HepG2 (cell line): ENCODE measurements around the gene SYCE3. TPM values are rescaled to one million over a fixed set of nuclear protein-coding genes. Genes with fewer than 3 reads are reported as not detected.
A peak's percentile ranks its signal among the peaks of the same experiment; 100 is the strongest.

Source experiments
- ATRX ChIP-seq: sonication (generic); formaldehyde crosslinking; IDR thresholded peaks from 2 replicates; pipeline ENCODE4 v1.4.0; 2020; ENCODE audit warnings: missing genetic modification reagents, borderline replicate concordance
- BRCA1 ChIP-seq: sonication (generic); formaldehyde crosslinking; IDR thresholded peaks from 2 replicates; pipeline ENCODE4 v1.4.0; 2020; ENCODE audit warnings: missing genetic modification reagents
- ETV6 ChIP-seq: sonication (generic); formaldehyde crosslinking; conservative IDR thresholded peaks from 2 replicates; pipeline ENCODE4 v1.4.0; 2020; ENCODE audit warnings: missing genetic modification reagents
- FOXC1 ChIP-seq: sonication (generic); formaldehyde crosslinking; IDR thresholded peaks from 2 replicates; pipeline ENCODE4 v1.8.0; 2022; ENCODE audit warnings: mild to moderate bottlenecking, missing genetic modification reagents, borderline replicate concordance
- GTF3A ChIP-seq: sonication (generic); formaldehyde crosslinking; conservative IDR thresholded peaks from 2 replicates; pipeline ENCODE4 v1.4.0; 2020; ENCODE audit warnings: mild to moderate bottlenecking, missing genetic modification reagents
- HMG20B ChIP-seq: conservative IDR thresholded peaks from 2 replicates; pipeline ENCODE4 v1.6.1; 2016; ENCODE audit warnings: missing genetic modification reagents, missing compliant biosample characterization
- HOXA9 ChIP-seq: sonication (generic); formaldehyde crosslinking; IDR thresholded peaks from 2 replicates; pipeline ENCODE4 v1.8.1; 2022; ENCODE audit warnings: missing genetic modification reagents, mild to moderate bottlenecking, moderate library complexity, borderline replicate concordance
- LCORL ChIP-seq, 2 experiments: fragments of 450-650 bp in 1 of 2; sonication (generic) in 1 of 2; formaldehyde crosslinking in 1 of 2; IDR thresholded peaks; 2 replicates each; pipeline versions ENCODE4 v1.5.0 to v1.6.1; 2017 to 2020; ENCODE audit warnings: antibody characterized with exemption in 1 of 2, missing genetic modification reagents in 1 of 2
- MZF1 ChIP-seq: sonication (generic); formaldehyde crosslinking; IDR thresholded peaks from 2 replicates; pipeline ENCODE4 v1.8.1; 2023; ENCODE audit warnings: mild to moderate bottlenecking, missing genetic modification reagents, borderline replicate concordance
- RERE ChIP-seq: IDR thresholded peaks from 2 replicates; pipeline ENCODE4 v1.6.1; 2016; ENCODE audit warnings: low read depth, missing genetic modification reagents, missing compliant biosample characterization
- SP1 ChIP-seq, 2 experiments: fragments of 450-650 bp in 1 of 2; sonication (generic) in 1 of 2; formaldehyde crosslinking in 1 of 2; IDR thresholded peaks; 2 replicates each; pipeline versions ENCODE4 v1.4.0 to v1.6.1; 2016 to 2020; ENCODE audit warnings: missing genetic modification reagents in 1 of 2
- TMF1 ChIP-seq: sonication (generic); formaldehyde crosslinking; IDR thresholded peaks from 2 replicates; pipeline ENCODE4 v1.8.1; 2022; ENCODE audit warnings: low read depth, missing genetic modification reagents
- ZBTB25 ChIP-seq: IDR thresholded peaks from 2 replicates; pipeline ENCODE4 v1.6.1; 2018; ENCODE audit warnings: missing genetic modification reagents
- ZBTB26 ChIP-seq: IDR thresholded peaks from 2 replicates; pipeline ENCODE4 v1.6.1; 2016; ENCODE audit warnings: missing compliant biosample characterization, missing genetic modification reagents, borderline replicate concordance
- ZFP36L2 ChIP-seq: sonication (generic); formaldehyde crosslinking; IDR thresholded peaks from 2 replicates; pipeline ENCODE4 v1.4.0; 2020; ENCODE audit warnings: missing genetic modification reagents
- ZFP90 ChIP-seq: sonication (generic); formaldehyde crosslinking; IDR thresholded peaks from 2 replicates; pipeline ENCODE4 v1.8.0; 2022; ENCODE audit warnings: missing genetic modification reagents, mild to moderate bottlenecking, inconsistent platforms, borderline replicate concordance
- ZNF691 ChIP-seq: sonication (generic); formaldehyde crosslinking; IDR thresholded peaks from 2 replicates; pipeline ENCODE4 v1.4.0; 2020; ENCODE audit warnings: missing genetic modification reagents, low read depth, mild to moderate bottlenecking, borderline replicate concordance
- polyA plus RNA-seq, 8 experiments: library from polyadenylated mRNA; depleted of rRNA in 3 of 8; stranded (reverse) in 7 of 8; unstranded in 1 of 8; fragments of >200 nt; fragmentation: Illumina TruSeq in 4 of 8; extraction: Trizol in 4 of 8; gene quantifications; 2 replicates each; pipeline versions ENCODE4 v1.2.1 to v1.2.3, GENCODE V29; 2011 to 2016; ENCODE audit warnings: low read depth in 4 of 8, missing spikeins in 1 of 8, mixed read lengths in 1 of 8; ENCODE audit not compliant: insufficient read depth in 1 of 8
- total RNA-seq, 5 experiments: library from RNA; depleted of rRNA; stranded (reverse); fragments of >200 nt; fragmentation: Illumina TruSeq; extraction: Trizol; gene quantifications; 2 replicates each; pipeline ENCODE4 v1.2.3, GENCODE V29; 2016; ENCODE audit warnings: low read depth in 1 of 5
- TF ChIP-seq, protein P1 (sequence below): sonication (generic); formaldehyde crosslinking; conservative IDR thresholded peaks from 2 replicates; pipeline ENCODE4 v1.5.0; 2020; ENCODE audit warnings: missing genetic modification reagents

Gene SYCE3
- total and polyA plus RNA-seq, 2 of the 13 experiments (the other 11 are each of a cell fraction or from before 2014, with no cell fraction given): not detected

DNA sequence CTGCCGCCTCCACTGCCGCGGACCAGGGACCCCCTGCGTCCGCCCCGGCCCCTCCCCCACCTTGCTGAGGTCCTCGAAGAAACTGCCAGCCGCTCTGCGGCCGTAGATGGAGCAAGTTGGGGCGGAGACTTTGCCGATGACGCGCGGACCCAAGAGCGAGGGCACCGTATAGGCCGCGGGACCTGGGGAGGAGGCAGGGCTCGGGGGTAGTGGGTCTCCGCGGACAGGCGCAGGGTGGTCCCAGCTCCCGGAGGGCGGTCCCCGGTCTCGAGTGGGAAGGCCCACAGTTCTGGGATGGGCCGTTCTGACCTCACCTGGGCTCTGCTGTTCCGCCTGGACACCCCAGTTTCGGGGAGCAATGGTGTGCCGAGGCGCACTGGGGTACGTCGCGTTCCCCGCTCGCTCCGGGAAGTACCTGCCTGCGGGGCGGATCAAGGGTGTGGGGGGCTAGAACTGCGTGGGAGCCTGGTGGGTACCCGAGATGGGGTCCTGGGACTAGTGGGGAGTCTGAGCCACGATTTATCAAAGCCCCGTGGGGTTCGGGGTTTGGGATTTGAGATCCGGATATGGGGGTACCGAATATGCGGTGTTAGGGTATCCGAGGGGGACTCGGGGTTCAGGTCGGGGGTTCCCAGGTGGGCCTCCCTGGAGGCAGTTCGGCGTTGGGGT is 31.7 kb downstream of the SYCE3 start (continued):
- TF ChIP-seq ZBTB26 (CRISPR knock-in tag) (no peak), FOXC1 (no peak), ATRX (CRISPR knock-in tag) (no peak), ZNF691 (CRISPR knock-in tag) (no peak), ZFP90 (CRISPR knock-in tag) (peak; percentile 62; the same call in 1 of the 2 replicates), LCORL (IDR thresholded peaks at IDR 0.05) (no peak), LCORL (CRISPR knock-in tag; IDR thresholded peaks at IDR 0.05) (no peak), ZFP36L2 (CRISPR knock-in tag) (no peak), GTF3A (no peak), SP1 (IDR thresholded peaks at IDR 0.05) (no peak), SP1 (CRISPR knock-in tag; IDR thresholded peaks at IDR 0.05) (no peak), HMG20B (no peak), RERE (CRISPR knock-in tag) (peak; percentile 9; the same call in 1 of the 2 replicates), BRCA1 (CRISPR knock-in tag) (no peak), TMF1 (CRISPR knock-in tag) (peak; percentile 47; the same call in 1 of the 2 replicates), MZF1 (no peak), ZBTB25 (CRISPR knock-in tag) (no peak), HOXA9 (CRISPR knock-in tag) (0 out of 2 replicates have a peak, but pooled peaks have one; percentile 21), ETV6 (CRISPR knock-in tag) (no peak)
- TF ChIP-seq, protein P1, sequence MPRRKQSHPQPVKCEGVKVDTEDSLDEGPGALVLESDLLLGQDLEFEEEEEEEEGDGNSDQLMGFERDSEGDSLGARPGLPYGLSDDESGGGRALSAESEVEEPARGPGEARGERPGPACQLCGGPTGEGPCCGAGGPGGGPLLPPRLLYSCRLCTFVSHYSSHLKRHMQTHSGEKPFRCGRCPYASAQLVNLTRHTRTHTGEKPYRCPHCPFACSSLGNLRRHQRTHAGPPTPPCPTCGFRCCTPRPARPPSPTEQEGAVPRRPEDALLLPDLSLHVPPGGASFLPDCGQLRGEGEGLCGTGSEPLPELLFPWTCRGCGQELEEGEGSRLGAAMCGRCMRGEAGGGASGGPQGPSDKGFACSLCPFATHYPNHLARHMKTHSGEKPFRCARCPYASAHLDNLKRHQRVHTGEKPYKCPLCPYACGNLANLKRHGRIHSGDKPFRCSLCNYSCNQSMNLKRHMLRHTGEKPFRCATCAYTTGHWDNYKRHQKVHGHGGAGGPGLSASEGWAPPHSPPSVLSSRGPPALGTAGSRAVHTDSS (CRISPR knock-in tag): no peak
